H1 (cell line): ENCODE results near the gene ALDH1A3. TPM values are rescaled to one million over a fixed set of nuclear protein-coding genes. Genes with fewer than 3 reads are reported as not detected.

Source experiments
- CTCF ChIA-PET: fragments of 300-600 bp; sonication (Branson Sonifier 250); formaldehyde crosslinking; loops from one replicate; lab custom pipeline; 2021; ENCODE audit not compliant: partially characterized antibody; lab: Charles Lee
- POLR2A ChIA-PET: fragments of 300-600 bp; sonication (Branson Sonifier 250); formaldehyde crosslinking; loops from one replicate; lab custom pipeline; 2021; ENCODE audit warnings: inconsistent platforms; ENCODE audit not compliant: partially characterized antibody; lab: Charles Lee
- DNase-seq, 2 experiments: peaks; one replicate each; pipeline versions ENCODE4 v3.0.0 to v3.0.0-alpha.2; 2010 to 2022; ENCODE audit warnings: low spot score in 2 of 2, low read depth in 1 of 2, mixed read lengths in 1 of 2
- FAIRE-seq: peaks from 2 replicates; lab custom pipeline; 2011; peaks lifted over from hg19 to GRCh38; lab: Jason Lieb, UNC
- H2AFZ ChIP-seq: 2 replicates; pipeline ENCODE4 v1.8.1; 2012; ENCODE audit warnings: low read length, inconsistent platforms
- H2AK5ac ChIP-seq: 2 replicates; pipeline ENCODE4 v1.6.1; 2013; ENCODE audit warnings: low read depth, low read length
- H2BK120ac ChIP-seq: replicated peaks from 2 replicates; pipeline ENCODE3; 2013; ENCODE audit warnings: low read depth, low read length, inconsistent platforms
- H2BK12ac ChIP-seq: 2 replicates; pipeline ENCODE4 v1.6.1; 2013; ENCODE audit warnings: low read depth, low read length
- H2BK15ac ChIP-seq: 2 replicates; pipeline ENCODE4 v1.6.1; 2013; ENCODE audit warnings: low read length
- H2BK20ac ChIP-seq: 2 replicates; pipeline ENCODE4 v1.6.1; 2013; ENCODE audit warnings: low read length
- H2BK5ac ChIP-seq: 2 replicates; pipeline ENCODE4 v1.6.1; 2013; ENCODE audit warnings: low read depth, low read length
- H3K14ac ChIP-seq: 2 replicates; pipeline ENCODE4 v1.6.1; 2013; ENCODE audit warnings: inconsistent platforms; ENCODE audit not compliant: insufficient read length
- H3K18ac ChIP-seq: 2 replicates; pipeline ENCODE4 v1.6.1; 2013; ENCODE audit warnings: low read length; ENCODE audit errors: extremely low read depth
- H3K23ac ChIP-seq: 2 replicates; pipeline ENCODE4 v1.6.1; 2013; ENCODE audit warnings: inconsistent platforms; ENCODE audit not compliant: insufficient read length
- H3K23me2 ChIP-seq: 2 replicates; pipeline ENCODE4 v1.6.1; 2013; ENCODE audit warnings: low read depth, low read length
- H3K27ac ChIP-seq: 2 replicates; pipeline ENCODE4 v1.6.1; 2011; ENCODE audit warnings: low read depth, low read length, inconsistent platforms
- H3K27me3 ChIP-seq, 4 experiments: replicated peaks in 1 of 4; 1 replicate in 1 of 4; 2 replicates in 3 of 4; pipeline versions ENCODE4 v1.6.1 to v1.8.1; 2011 to 2013; ENCODE audit warnings: low read length in 3 of 4, mild to moderate bottlenecking in 3 of 4, inconsistent platforms in 2 of 4, mixed read lengths in 2 of 4, moderate library complexity in 1 of 4; ENCODE audit not compliant: control insufficient read depth in 3 of 4, insufficient read depth in 3 of 4; ENCODE audit errors: extremely low read depth in 1 of 4
- H3K36me3 ChIP-seq, 4 experiments: 2 replicates each; pipeline versions ENCODE4 v1.6.1 to v1.8.1; 2011 to 2013; ENCODE audit warnings: mild to moderate bottlenecking in 4 of 4, low read length in 3 of 4, moderate library complexity in 2 of 4, control low read depth in 1 of 4, inconsistent platforms in 1 of 4; ENCODE audit not compliant: insufficient read depth in 4 of 4, control insufficient read depth in 2 of 4
- H3K4ac ChIP-seq: replicated peaks from 2 replicates; pipeline ENCODE3; 2013; ENCODE audit warnings: low read length, low read depth, mixed read lengths, inconsistent platforms; ENCODE audit not compliant: insufficient read length
- H3K4me1 ChIP-seq, 4 experiments: replicated peaks in 1 of 4; 1 replicate in 1 of 4; 2 replicates in 3 of 4; pipeline versions ENCODE4 v1.6.1 to v1.8.1; 2011 to 2013; ENCODE audit warnings: low read length in 3 of 4, inconsistent platforms in 2 of 4, mixed read lengths in 1 of 4; ENCODE audit not compliant: insufficient read depth in 4 of 4, control insufficient read depth in 3 of 4
- H3K4me2 ChIP-seq, 2 experiments: 2 replicates each; pipeline versions ENCODE4 v1.6.1 to v1.8.1; 2011 to 2013; ENCODE audit warnings: low read depth in 2 of 2, low read length in 2 of 2, control low read depth in 1 of 2, inconsistent platforms in 1 of 2, mild to moderate bottlenecking in 1 of 2; ENCODE audit not compliant: insufficient read depth in 1 of 2
- H3K4me3 ChIP-seq, 4 experiments: fragments of 200-600, 300-600 bp in 1 of 4; sonication (generic), shearing (Covaris generic), sonication (Bioruptor Twin) in 1 of 4; 2 replicates each; pipeline versions ENCODE4 v1.5.1 to v1.8.1; 2011 to 2016; ENCODE audit warnings: low read length in 4 of 4, low read depth in 3 of 4, control low read depth in 2 of 4, inconsistent platforms in 2 of 4, mild to moderate bottlenecking in 2 of 4, mixed read lengths in 1 of 4, moderate library complexity in 1 of 4; ENCODE audit not compliant: insufficient read depth in 2 of 4; ENCODE audit errors: extremely low read depth in 1 of 4
- H3K56ac ChIP-seq: replicated peaks from 2 replicates; pipeline ENCODE3; 2013; ENCODE audit warnings: low read depth, mild to moderate bottlenecking, mixed read lengths, low read length, inconsistent platforms; ENCODE audit not compliant: insufficient read length
- H3K79me1 ChIP-seq: 2 replicates; pipeline ENCODE4 v1.6.1; 2013; ENCODE audit warnings: low read depth, low read length, control low read depth
- H3K79me2 ChIP-seq, 2 experiments: 2 replicates each; pipeline versions ENCODE4 v1.6.1 to v1.8.1; 2012 to 2013; ENCODE audit warnings: low read length in 2 of 2, mild to moderate bottlenecking in 2 of 2, inconsistent platforms in 1 of 2; ENCODE audit not compliant: insufficient read depth in 2 of 2, control insufficient read depth in 1 of 2
- H3K9ac ChIP-seq, 4 experiments: replicated peaks in 1 of 4; 1 replicate in 1 of 4; 2 replicates in 3 of 4; pipeline versions ENCODE4 v1.6.1 to v1.8.1; 2011 to 2013; ENCODE audit warnings: low read depth in 3 of 4, low read length in 3 of 4, control low read depth in 2 of 4, mild to moderate bottlenecking in 2 of 4, moderate library complexity in 2 of 4, inconsistent platforms in 1 of 4; ENCODE audit errors: extremely low read depth in 1 of 4
- H3K9me3 ChIP-seq, 2 experiments: 2 replicates each; pipeline versions ENCODE4 v1.6.1 to v1.8.1; 2012 to 2013; ENCODE audit warnings: mild to moderate bottlenecking in 2 of 2, moderate library complexity in 2 of 2, control low read depth in 1 of 2, inconsistent platforms in 1 of 2, low read depth in 1 of 2, low read length in 1 of 2, mixed read lengths in 1 of 2; ENCODE audit not compliant: insufficient read depth in 2 of 2
- H4K20me1 ChIP-seq, 2 experiments: replicated peaks in 1 of 2; 2 replicates each; pipeline versions ENCODE3 to v1.8.1; 2011 to 2013; ENCODE audit warnings: inconsistent platforms in 2 of 2, low read length in 2 of 2, mild to moderate bottlenecking in 1 of 2; ENCODE audit not compliant: insufficient read depth in 2 of 2, control insufficient read depth in 1 of 2
- H4K5ac ChIP-seq: 2 replicates; pipeline ENCODE4 v1.6.1; 2013; ENCODE audit warnings: low read length, low read depth, mixed read lengths, inconsistent platforms; ENCODE audit not compliant: insufficient read length
- H4K8ac ChIP-seq: 2 replicates; pipeline ENCODE4 v1.8.0; 2013; ENCODE audit warnings: mild to moderate bottlenecking, moderate library complexity, low read length, inconsistent platforms; ENCODE audit not compliant: insufficient read depth; ENCODE audit errors: extremely low read depth
- H4K91ac ChIP-seq: replicated peaks from 2 replicates; pipeline ENCODE3; 2013; ENCODE audit warnings: low read length, mixed read lengths, inconsistent platforms; ENCODE audit not compliant: insufficient read length
- BCL11A ChIP-seq, 2 experiments: IDR thresholded peaks; one replicate each; pipeline ENCODE4 v1.6.1; 2011; ENCODE audit warnings: low read depth in 2 of 2, low read length in 2 of 2, mild to moderate bottlenecking in 2 of 2
- BRCA1 ChIP-seq: IDR thresholded peaks from 2 replicates; pipeline ENCODE4 v1.6.1; 2012; ENCODE audit warnings: low read depth, low read length, improper control_type of control experiment
- CHD1 ChIP-seq: IDR thresholded peaks from 2 replicates; pipeline ENCODE4 v1.6.1; 2012; ENCODE audit warnings: low read depth, low read length, improper control_type of control experiment
- EP300 ChIP-seq, 2 experiments: IDR thresholded peaks; 1 replicate in 1 of 2; 2 replicates in 1 of 2; pipeline ENCODE4 v1.6.1; 2011 to 2012; ENCODE audit warnings: low read depth in 2 of 2, low read length in 2 of 2, mild to moderate bottlenecking in 2 of 2, borderline replicate concordance in 1 of 2, inconsistent platforms in 1 of 2, moderate library complexity in 1 of 2
- WGBS, 2 experiments: shearing (Covaris generic) in 1 of 2; methylation state at CpG; one replicate each; pipeline versions ENCODE4 v1.1.6 to v1.1.7; 2013 to 2015; ENCODE audit warnings: low lambda C conversion rate in 2 of 2, mixed read lengths in 2 of 2, inconsistent platforms in 1 of 2, low coverage in 1 of 2, missing lambda C conversion rate in 1 of 2; ENCODE audit not compliant: insufficient replicate concordance in 2 of 2, insufficient coverage in 1 of 2, insufficient read length in 1 of 2; ENCODE audit errors: extremely low coverage in 1 of 2, missing lambda C conversion rate in 1 of 2; 5-methylcytosine and 5-hydroxymethylcytosine counted together
- polyA plus RNA-seq, 7 experiments: library from polyadenylated mRNA; depleted of rRNA in 3 of 7; stranded (reverse) in 5 of 7; unstranded in 2 of 7; fragments of >200 nt in 5 of 7; fragments of 200-250 nt in 2 of 7; gene quantifications; 1 replicate in 5 of 7; 2 replicates in 1 of 7; 4 replicates in 1 of 7; pipeline versions ENCODE4 v1.2.1 to v1.2.3, GENCODE V29; 2011 to 2013; ENCODE audit warnings: missing spikeins in 2 of 7, mixed read lengths in 2 of 7
- total RNA-seq: library from RNA; stranded (reverse); fragmentation: NEBNext Ultra II Directional; extraction: Animal tissue kit (Norgen Biotek cat#: 25700); gene quantifications from 2 replicates; pipeline ENCODE4 v1.2.1, GENCODE V29; 2021

The ALDH1A3 gene
- total and polyA plus RNA-seq, 2 of the 8 experiments (the other 6 are each of a cell fraction or from before 2014, with no cell fraction given) = 2.2 to 5.5 TPM

DNA sequence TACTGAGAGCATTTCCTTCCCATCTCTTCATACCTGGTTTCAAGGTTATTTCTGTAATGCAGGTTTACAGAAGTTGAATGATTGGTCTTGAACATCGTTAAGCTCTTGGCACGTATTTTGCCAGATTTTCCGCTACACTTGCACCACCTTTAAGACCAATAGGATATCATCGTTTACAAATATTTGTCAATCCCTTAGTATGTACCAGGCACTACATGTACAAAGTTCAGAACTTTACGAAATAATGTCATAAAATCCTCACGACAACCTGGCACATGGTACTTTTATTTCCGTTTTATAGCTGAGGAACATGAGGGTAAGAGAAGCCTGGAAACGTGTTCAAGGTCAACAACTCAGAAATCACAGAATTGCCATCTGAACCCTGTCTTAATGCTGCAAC lies 45.8 kb downstream of the ALDH1A3 start:
- Histone ChIP-seq H3K9me3 (no peaks in the 10 kb centered on the region), H3K9ac (no peak overlapping the region), H3K23ac (no peak overlapping the region), H2AK5ac (no peak overlapping the region), H2BK12ac (no peak overlapping the region), H3K14ac (no peak overlapping the region), H4K8ac (no peak overlapping the region), H3K27me3 (peaks cover 11 to 26% (median 17%) of the 10 kb centered on the region in 4 experiments), H2BK5ac (no peak overlapping the region), H2BK15ac (no peak overlapping the region), H3K18ac (no peak overlapping the region), H3K4me1 (peaks cover 0 to 9% (median 3%) of the 10 kb centered on the region in 4 experiments; a peak in 4 of 7 replicates), H4K91ac (no peak overlapping the region), H4K20me1 (no peaks in the 10 kb centered on the region), H2AFZ (no peak overlapping the region), H3K4me2 (no peak overlapping the region), H4K5ac (no peak overlapping the region), H2BK120ac (no peak overlapping the region), H3K4me3 (no peak overlapping the region), H3K79me2 (no peaks in the 10 kb centered on the region), H3K36me3 (no peaks in the 10 kb centered on the region), H3K79me1 (no peaks in the 10 kb centered on the region), H2BK20ac (no peak overlapping the region), H3K23me2 (no peaks in the 10 kb centered on the region), H3K56ac (no peak overlapping the region), H3K4ac (no peak overlapping the region), H3K27ac (no peak overlapping the region)
- TF ChIP-seq EP300 (IDR thresholded peaks at IDR 0.05; ENCODE audit: borderline replicate concordance in 1 of 2, low read depth in 2 of 2, low read length in 2 of 2) (no peak), BRCA1 (no peak), BCL11A (IDR thresholded peaks at IDR 0.05; ENCODE audit: low read depth in 2 of 2, low read length in 2 of 2) (no peak), CHD1 (no peak)
- ChIA-PET CTCF (interaction anchor here (0.8 to 1.2 kb wide), 3 partner anchors 10 to 83 kb away, joined by 3 read pairs; no protein-coding TSS in a partner anchor), POLR2A (no interaction called here)
- FAIRE-seq = no peak
- 84% methylated on average over 8 of the region's 8 CpGs; no CpG with 5 or more reads in 1 of the 2 experiments for WGBS, 2 experiments
- DNase-seq = no peak
